ENCODE results near the gene RHEB.
A peak's percentile ranks its signal among the peaks of the same experiment; 100 is the strongest.

The RHEB gene

DNA sequence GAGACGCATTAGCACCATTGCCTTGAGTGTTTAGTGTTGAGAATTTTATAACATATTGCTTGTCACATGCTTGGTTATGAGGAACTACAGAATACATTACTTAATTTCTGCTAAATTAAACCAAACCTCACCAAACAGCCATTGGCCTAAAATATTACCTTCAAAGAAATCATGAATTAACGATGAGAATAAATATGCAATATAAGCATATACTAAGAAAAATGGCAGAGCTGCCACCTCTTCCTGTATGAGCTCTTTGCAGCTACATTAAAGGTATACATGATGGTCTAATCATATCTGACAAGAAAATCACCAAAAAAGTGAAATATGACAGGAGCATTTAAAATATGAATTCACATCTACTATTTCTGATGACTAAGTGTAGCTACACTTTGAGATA lies 5.2 kb upstream of the RHEB start:
- DNase-seq, result no peak

DNA sequence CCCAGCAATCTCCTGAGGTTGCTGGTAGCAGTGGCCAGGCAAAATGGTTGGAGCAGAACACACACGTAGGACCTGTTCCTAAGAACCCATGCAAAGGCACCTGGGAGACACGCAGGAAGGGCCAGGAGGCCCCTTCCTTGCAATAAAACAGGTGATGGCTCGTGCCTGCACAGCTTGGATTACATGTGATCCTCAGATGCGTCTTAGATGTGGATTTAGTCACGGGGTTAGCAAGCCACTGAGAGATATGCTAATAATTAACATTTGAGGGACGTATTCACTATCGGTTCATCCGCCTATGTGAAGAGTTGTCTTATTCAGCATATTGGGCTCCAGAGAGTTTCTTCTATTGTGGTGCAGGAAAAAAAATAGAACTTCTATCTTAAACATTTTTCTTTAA lies 4.6 kb upstream of the RHEB start:
- DNase-seq, result no peak

DNA sequence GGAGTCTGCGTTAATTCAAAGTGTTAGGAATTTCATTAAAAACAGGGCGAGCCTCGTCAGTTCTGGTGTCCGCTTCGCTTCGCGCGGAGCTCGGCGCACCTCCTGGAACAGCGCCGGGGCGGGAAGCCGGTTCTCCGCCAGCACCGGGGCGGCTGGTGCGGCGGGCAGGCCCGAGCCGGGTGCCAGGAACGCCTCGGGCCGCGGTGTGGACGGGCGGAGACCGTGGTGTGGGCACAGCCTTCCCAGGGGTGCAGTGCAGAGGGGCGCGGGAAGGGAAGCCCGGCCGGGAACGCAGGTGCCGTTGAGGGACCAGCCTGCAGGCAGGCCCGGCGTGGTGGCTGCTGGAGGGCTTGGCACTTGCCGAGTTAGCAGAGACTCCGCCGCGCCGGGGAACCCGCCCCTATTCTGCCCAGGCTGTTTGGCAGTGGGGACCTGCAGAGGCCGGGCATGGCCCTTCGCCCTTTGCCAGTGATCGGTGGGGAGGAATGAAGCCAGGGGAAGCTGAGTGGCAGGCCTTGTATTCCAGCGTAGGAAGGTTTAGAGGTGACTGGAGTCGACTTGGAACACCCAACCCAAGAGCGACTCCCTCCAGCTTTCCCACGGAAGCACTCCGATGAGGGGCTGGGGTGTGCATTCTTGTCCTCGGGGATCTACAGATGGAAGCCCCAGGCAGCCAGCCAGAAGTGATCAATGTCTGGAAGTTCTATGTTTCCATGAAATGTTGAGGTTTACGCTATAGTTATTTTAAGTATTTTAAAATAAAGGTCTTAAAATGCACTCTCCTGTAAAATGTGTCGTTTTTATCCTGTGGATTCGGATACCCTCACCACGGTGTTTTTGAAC lies 945 bp upstream of the RHEB start:
- peak; percentile 32 for DNase-seq

DNA sequence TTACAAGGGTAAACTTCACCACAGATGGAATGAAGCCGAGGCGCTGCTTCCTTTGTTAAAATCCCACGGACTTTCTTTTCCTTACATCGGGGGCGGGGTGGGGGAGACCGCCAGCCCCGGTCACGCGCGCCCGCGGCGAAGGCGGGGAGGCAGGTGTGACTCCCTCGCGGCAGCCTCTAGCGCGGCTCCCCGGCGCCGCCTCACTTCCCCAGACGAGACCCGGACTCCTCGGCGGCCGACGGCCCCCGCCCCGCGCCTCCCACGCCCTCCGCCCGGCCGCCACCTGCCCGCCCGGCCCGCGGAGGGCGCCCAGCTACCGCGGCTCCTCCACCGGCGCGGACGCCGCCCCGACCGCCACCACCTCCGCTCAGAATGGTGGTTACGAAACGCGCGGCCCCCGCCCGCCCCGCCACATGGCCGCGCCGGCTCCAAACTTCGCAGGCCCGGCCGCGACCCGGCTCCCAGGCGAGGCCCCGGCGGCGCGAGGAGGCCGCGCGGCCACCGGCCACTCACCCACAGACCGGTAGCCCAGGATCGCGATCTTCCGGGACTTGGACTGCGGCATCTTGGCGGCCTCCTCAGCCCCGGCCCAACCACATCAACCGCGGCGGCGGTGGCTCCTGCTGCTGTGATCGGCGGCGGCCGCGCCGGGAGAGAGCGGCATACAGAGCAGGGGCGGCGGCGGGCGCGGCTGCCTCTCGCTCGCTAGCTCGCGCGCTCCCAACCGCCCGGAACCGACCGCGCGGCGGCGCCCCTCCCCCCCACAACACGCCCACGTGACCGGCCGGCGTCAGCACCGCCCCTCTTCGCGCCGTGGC lies 539 bp downstream of the RHEB start:
- peak; percentile 62 for DNase-seq

DNA sequence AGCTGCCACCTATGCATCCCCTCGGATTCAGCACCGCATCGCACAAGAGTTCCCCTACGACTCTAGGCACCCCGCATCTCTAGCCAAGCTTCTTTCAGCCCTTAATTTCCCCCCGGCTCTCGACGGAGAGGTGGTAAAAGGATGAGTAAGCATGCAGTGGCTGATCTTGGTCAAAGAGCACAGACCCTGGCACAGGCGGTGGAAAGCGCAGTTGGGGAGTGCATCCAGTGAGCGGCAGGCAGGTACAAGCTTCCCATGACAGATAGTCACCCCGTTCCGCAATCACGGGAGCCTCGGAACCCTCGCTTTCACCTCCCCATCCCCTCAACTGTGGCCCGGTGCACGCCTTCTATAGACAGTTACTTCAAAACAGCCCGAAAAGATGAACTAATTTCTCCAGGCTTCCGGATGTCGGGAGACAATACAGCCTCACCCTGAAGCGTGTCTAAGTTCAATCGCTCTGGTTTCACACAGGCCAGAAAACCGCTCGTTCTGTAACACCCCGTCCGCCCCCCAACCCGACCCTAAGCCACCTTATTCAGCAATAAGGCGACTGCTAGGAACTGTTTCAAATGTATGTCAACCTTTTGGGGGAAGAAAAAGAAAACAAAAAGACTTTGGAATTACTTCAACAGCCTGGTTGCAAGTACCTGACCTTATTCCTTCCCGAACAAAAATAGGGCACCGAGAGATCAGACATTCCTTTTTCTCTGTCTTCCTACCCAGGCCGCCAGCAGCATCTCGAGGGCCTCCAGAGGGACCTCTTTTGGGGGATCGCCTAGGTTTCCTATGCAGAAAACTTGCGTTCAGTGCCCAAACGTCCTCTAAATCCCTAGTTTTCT lies 1.4 kb downstream of the RHEB start:
- DNase-seq, result peak; percentile 62

DNA sequence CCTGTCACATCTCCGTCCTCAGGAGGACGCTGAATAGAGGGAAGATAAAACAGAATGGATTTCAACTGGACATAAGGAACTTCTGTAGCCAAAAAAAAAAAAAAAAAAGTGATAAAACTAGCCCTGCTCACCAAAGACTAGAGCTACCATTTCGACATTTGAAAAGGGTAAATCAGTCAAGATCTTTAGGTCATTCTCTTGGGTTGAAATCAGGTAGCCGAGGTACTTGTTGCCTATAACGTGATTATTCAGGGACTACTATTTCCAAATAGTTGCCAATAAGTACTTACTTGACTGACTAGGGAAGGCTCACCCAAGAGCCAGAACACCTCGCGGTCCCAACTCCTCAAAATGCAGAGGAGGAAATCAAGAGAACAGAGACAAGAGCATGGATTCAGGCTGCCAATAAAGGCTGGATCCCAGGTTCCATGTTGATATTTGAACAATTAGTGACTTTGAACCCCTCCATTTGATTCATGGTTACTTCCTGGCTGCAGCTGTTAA lies 2.0 kb downstream of the RHEB start:
- DNase-seq, result no peak

DNA sequence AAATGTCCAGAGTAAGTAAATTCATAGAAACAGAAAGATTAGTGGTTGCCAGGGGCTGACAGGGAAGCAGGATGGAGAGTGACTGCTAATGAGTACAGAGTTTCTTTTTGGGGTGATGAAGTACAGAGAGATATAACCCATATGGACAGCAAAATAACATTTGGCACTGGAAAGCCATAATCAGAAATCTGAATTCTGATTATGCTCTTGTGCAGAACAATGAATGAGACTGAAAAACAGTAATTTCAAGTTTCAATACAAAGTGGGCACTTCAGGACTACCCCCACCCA lies 4.5 kb downstream of the RHEB start:
- no peak for DNase-seq

DNA sequence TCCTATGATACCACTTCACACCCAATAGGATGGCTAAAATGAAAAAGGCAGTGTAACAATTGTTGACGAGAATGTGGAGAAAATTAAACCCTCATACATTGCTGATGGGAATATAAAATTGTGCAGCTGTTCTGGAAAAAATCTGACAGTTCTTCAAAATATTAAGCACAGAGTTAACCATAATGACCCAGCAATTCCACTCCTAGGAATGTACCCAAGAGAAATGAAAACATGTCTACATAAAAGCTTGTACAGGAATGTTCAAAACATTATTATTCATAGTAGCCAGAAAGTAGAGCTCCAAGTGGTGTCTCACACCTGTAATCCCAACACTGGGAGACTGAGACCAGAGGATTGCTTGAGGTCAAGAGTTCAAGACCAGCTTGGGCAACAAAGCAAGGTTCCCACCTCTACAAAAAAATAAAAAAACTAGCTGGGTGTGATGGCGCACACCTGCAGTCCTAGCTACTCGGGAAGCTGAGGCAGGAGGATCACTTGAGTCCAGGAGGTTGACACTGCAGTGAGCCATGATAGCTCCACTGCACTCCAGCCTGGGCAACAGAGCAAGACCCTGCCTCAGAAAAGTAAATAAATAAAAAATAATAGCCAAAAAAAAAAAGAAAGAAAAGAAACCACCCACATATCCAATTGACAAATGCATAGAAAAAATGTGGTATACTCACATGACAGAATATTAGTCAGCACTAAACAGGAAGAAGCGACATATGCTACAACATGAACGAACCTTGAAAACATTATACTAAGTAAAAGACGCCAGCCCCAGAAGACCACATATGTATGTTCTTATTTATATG lies 5.0 kb downstream of the RHEB start:
- no peak for DNase-seq

DNA sequence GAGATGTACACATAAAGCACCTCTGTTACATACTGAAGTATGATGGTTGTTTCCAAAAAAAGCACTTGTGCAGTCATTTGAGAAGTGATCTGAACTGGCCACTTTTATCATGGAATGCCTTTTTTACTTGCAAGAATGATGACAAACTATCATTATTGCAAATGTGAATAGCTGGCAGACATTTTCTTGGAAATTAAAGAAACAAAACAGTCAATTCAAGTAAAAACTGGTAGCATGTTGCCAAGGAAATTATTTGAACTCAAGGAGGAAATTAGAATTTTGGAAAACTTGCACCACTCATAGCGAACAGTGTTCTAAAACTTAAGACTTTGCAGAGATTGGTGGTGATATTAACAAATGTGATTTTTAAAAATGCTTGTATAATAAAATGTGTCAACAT lies 6.6 kb downstream of the RHEB start:
- no peak for DNase-seq

DNA sequence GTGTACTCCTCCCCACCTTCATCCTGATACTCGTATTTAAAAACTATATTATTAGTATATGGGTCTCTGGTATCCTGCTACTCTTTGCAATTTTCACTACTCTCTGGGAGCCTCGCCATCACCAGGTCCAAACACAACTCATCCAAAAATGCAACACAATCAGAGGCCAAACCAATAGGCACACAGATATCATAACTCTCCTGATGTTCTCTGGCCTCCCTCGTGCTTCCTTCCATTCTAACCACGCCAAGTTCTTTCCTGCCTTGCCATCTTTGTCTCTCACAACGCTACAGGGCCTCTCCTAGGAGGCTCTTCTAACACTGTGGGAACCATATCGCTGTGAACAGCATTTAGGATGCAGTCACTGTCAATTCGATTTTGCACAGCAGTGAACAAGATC lies 7.3 kb downstream of the RHEB start:
- DNase-seq, result no peak

DNA sequence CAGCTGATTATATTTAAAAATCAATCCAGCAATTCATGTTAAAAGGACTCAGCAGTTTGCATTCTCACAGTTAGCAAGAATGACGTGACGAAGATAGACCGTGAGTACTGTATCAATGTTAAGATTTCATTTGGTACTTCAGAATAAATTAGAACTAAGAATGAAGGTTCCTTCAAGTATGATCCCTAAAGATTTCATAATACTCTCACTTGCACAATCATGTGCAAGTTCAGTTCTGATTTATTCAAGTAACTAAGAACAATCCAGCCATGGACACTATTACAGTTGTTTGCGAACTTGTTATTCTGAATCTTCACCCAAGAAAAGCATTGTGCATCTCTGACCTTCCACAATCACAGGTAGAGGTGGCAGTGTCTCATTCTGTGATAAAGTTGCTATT lies 7.7 kb downstream of the RHEB start:
- no peak for DNase-seq

DNA sequence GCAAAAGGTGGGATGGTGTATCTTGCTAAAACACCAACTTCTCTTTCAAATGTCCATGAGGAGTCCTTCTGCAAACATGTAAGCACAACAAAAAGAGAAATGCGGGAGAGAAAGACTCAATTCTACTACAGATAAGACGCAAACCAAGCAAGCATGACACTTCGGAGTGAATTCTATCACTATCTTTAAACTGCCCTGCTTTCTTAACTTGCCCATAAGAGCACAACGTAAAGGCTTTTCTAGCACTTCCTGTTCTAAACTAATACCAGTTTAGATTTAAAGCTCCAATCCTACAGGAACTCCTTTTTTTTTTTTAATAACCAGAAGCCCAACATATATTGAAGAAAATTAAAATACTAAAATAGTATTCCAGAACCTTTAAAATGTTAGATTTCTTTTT lies 8.4 kb downstream of the RHEB start:
- no peak for DNase-seq

DNA sequence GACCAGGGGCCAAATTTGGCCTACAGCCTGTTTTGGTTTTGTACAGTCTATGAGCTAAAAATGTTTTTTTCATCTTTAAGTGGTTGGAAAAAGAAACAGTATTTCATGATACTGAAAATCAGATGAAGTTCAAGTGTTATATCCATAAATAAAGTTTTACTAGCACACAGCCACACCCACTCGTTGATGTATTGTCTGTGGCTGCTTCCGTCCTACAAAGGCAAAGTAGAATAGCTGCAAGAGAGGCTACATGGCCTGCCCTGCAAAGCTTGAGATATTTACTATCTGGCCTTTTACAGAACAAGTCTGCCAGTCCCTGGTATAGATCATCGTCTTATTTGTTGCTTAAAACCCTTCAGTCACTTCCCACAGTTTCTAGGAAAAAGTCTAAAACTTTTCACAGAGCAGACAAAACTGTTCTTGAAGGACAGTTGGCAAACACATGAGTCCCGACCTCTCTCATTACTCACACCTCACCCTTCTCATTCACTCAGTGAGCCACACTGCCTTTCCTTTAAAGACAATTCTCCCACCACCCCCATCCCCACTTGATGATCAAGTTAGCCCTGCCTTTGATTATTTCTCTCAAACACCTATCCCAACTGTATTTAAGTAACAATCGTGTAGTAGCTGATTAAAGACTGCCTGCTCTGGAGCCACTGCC lies 9.9 kb downstream of the RHEB start:
- no peak for DNase-seq

DNA sequence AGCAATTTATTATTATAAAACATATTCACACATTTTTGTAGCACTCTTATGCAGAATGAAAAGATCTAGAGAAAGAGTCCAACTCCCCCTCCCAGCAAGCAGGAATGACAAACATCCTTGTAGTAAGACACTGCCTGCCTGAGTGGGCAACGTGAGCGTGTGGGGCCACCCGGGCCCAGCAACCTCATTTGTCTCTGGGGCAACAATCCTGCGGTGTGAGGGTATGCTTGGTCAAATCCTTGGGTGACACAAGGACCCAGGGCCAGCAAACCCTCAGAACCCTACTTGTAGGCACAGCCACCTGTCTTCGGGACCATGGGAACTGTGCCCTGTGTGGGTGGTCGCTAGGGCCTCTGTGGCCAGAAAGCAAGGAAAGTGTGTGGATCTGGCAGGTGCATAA lies 10.7 kb downstream of the RHEB start:
- DNase-seq, result no peak

DNA sequence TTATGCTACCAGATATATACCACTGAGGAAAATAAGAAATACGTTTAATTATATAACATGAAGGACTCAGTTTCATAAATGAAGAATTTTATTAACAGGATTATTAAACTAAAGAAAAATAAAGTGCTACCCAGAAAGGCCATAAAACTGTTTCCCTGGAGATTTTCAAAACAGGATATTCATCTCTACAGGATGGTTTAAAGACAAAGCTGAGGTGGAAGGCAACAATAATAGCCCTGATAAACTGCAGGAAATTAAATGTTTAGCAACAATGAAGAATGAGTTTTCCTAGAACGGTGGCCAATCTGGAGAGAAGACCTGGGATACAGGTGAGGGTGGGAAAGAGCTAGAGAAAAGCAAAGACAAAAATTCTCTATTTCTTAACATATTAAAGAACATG lies 11.9 kb downstream of the RHEB start:
- DNase-seq, result no peak

DNA sequence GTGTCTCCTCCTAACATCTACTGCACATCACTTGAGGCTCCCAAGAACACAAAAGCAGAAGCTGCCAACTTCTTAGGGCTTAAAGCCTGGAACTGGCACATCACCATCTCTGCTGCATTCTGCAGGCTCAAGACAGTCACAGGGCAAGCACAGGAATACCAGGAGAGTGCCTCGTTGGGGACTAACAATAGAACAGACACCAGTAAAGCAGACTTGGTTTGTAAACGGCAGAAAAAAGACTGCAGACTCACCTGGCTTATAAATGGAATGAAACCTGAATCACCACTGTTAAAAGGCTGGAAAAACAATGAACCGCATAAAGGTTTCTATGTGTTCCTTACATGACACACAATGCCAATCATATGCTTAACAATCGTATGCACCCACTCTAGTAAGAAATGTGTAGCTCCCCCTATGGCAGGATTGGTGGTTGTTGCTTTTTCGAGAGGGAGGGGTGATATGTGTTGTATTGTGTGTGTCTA lies 12.8 kb downstream of the RHEB start:
- DNase-seq, result peak; percentile 62

DNA sequence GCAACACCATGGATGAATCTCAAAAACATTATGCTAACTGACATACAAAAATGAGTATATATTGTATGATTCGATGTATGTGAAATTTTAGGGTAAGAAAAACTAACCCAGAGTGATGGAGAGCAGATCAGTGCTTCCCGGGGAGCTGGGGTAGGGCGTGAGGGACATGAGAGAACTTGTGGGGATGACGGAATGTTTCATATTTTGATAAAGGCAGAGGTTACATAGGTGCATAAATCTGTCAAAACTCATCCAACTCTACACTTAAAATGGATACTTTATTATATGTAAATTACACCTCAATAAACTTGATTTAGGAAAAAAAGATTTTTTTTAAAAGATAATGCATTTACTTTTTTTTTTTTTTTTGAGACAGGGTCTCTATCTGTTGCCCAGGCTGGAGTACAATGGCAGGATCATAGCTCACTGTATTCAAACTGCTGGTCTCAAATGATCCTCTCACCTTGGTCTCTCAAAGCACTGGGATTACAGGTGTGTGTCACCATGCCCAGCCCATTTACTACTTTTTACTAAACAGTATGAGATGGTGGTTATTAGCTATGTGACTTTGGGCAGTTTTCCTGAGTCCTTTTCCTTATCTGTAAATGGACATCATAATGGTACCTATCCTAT lies 13.7 kb downstream of the RHEB start:
- DNase-seq, result no peak

DNA sequence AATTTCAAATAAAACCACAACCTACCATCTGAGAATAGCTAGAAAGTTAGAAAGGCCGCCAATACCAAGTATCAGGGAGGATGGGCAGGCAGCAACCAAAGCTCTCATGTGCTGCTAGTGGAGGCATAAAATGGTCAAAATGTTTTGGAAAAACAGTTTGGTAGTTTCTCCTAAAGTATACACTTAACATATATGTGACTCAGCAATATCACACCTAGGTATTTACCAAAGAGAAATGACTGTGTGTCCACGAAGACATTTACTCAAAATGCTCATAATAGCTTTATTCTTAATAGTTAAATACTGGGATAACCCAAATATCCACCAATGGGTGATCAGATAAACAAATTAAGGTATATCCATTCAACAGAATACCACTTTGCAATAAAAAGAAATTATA lies 14.3 kb downstream of the RHEB start:
- DNase-seq, result no peak

DNA sequence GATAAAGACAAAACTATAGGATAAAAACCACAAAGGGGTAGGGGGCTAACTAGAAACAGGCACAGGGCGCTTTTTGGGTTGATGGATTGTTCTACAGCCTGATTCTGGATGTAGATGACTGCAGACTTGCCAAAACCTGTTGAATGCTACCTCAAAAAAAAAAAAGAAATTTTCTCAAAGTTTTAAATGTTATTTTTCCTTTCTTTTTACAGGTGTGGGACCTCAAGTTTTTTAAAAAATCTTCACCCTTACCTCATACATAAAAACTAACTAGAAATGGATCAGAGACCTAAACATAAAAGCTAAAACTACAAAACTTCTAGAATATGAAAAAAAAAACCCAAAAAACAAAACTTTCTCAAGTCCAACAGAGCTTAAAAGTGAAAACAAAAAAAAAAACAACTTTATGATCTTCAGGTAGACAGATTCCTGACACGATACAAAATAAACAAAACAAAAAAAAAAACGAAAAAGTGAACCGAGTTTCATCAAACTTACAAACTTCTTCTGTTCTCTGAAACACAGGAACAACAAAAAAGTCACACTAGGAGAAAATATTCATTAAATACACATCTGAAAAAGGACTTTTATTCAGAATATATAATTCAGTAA lies 14.9 kb downstream of the RHEB start:
- no peak for DNase-seq

DNA sequence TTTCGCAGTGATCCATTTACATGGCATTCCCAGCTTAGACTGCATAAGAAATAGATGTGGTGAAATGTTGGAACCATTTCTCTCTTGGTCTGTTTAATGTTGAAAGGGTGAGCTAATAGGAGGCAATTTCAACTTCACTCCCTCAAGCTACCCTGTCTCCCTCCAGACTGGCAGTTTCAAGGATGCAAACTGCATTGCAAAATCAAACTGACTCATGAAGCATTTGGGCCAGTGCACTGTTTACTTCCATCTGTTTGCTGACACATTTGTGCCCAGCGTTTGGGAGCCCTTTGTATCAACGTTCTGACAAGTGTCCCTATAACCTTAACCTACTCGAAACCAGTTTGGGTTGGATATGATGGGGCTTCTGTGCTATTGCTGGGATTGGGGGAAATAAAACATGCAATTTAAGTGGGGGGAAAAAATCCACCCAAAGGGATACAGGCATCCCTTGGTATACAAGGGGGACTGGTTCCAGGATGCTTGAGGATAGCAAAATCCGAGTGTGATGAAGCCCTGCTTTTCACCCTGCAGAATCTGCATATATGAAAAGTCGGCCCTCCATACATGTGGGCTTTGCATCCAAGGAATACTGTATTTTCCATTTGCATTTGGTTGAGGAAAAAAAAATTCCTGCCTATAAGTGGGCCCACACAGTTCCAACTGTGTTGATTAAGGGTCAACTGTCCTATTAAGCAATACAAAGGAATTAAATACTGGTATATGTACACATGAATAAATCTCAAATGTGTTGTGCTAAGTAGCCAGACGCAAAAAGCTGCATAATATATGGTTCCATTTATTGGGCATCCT lies 15.6 kb downstream of the RHEB start:
- no peak for DNase-seq

Data from midbrain (tissue), 1 donor.